Stimulated activated CD8-positive, alpha-beta memory T cell treated with anti-CD3 and anti-CD28 coated beads, Interleukin-4, amount 100 ng/mL, for 24 hours (primary cell): ENCODE data around the gene MT4.

Source experiments
- DNase-seq: peaks from one replicate; pipeline ENCODE4 v3.0.0-alpha.2; 2020; ENCODE audit warnings: low read depth

MT4 gene

GRCh38 chr16:56564793-56565477 is at the start of gene MT4:
MT4 (plus strand) TSS chr16:56565073; CDS start chr16:56565129, 56 bp downstream.
- no peak for DNase-seq

GRCh38 chr16:56515665-56516064 is 49.2 kb upstream of the MT4 start:
- DNase-seq, result no peak

- no peak for DNase-seq
These were observed 47.7 kb upstream of the MT4 start for GRCh38 chr16:56517206-56517605.

- DNase-seq, result no peak
These were observed 46.4 kb upstream of the MT4 start for GRCh38 chr16:56518425-56518824.

DNA sequence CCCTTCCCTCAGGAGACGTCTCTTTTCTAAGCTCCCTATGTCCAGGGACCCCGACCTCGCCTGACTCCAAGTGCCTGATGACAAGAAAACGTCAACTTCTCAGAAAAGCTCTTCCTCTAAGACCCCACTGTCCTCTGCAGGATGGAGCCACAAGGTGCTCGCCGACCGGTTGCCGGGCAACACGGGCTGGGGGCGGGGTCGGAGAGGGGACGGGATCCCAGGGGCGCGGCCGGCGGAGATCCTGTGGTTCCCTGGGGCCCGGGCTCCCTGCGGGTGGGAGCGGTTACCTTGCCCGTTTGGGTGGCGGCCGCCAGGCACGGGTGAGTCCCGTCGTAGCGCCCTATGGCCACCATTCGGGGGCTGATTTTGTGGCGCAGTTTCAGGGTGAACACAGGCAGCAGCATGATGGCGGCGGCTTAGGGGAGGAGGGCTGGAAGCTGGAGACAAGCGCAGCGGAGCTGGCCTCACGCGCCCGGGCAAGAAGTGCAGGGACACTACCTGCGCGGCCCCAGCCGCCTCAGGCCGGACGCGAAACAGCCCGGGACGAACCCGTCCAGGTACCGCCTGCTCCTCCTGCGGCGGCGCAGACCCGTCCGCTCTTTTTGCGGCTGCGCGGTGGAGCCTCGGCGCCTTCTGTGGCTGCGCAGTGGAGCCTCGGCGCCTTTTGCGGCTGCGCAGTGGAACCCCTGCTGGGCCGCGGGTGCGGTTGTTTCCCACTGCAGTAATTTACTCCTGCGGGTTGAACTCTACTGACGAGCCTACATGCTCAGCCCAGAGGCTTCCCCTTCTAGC is 45.2 kb upstream of the MT4 start, which contains the start of gene BBS2:
TSS of gene BBS2 (minus strand) at position 566 of the 792 bp plus-strand sequence. CDS start at position 404, 162 bp downstream.
- DNase-seq, result peak; percentile 91

GRCh38 chr16:56520251-56520577 is 44.7 kb upstream of the MT4 start:
- DNase-seq, result no peak

GRCh38 chr16:56525236-56525635 is 39.6 kb upstream of the MT4 start:
- no peak for DNase-seq

GRCh38 chr16:56530872-56531271 is 34.0 kb upstream of the MT4 start:
- DNase-seq, result no peak

GRCh38 chr16:56532714-56533113 is 32.2 kb upstream of the MT4 start:
- no peak for DNase-seq

DNA sequence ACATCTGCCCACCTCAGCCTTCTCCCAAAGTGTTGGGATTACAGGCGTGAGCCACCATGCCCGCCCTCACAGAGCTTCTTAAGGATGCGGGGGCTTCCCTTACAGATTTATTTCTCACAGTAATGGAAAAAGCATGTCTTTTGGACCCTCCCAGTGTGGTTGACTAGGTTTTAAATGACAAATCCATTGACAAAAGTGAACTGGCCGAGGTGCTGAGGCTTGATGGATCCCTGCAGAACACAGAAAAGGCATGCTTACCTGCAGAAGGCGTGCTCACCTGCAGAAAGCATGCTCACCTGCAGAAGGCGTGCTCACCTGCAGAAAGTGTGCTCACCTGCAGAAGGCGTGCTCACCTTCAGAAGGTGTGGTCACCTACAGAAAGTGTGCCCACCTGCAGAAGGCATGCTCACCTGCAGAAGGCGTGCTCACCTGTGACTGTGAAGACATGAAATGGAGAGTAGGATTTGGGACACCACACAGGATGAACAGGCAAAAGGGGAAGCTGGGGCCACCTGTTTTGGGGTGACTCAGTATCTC is 30.0 kb upstream of the MT4 start:
- DNase-seq, result no peak

- no peak for DNase-seq
These were observed 26.5 kb upstream of the MT4 start for GRCh38 chr16:56538331-56538730.

DNA sequence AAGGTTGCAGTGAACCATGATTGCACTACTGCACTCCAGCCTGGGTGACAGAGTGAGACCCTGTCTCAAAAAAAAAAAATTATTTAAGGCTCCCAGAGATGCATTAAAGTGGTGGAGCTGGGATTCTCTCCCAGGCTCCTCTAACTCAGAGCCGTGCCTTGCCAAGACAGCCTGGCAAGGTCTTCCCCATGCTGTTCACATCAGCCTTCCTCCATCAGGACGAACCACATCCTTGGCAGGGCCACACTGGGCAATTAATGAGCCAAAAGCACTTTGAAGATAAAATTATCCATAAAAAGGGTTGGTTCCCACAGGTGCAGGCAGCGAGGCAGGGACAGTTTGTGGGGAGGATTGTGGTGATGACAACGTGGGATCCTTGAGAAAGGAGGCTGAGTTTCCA is 25.2 kb upstream of the MT4 start:
- DNase-seq, result no peak

GRCh38 chr16:56542039-56542438 is 22.8 kb upstream of the MT4 start:
- DNase-seq, result no peak

- no peak for DNase-seq
These were observed 17.5 kb upstream of the MT4 start for GRCh38 chr16:56547120-56547948.

- DNase-seq, result no peak
These were observed 16.8 kb upstream of the MT4 start for GRCh38 chr16:56547949-56548567.

DNA sequence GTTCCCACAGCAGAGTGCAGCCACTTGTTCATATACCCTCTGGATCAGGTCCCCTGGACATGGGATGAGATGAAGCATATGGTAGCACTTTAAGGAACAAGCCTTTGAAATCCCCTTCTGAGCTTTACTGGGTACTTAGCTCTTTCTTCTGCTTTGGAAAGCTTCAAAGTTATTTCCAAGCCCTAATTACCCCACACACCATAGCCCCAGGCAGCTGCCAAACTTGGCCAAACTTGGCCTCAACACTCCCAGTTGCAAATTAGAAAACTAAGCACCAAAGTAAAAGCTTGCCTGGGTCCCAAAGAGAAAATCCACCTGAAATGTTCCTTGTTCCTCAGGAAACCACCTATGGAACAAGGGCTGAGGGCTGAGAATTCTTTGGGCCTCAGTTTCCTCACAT is 15.7 kb upstream of the MT4 start:
- DNase-seq, result no peak

- no peak for DNase-seq
These were observed 15.0 kb upstream of the MT4 start for GRCh38 chr16:56549744-56550385.

- no peak for DNase-seq
These were observed 12.8 kb upstream of the MT4 start for GRCh38 chr16:56551796-56552738.

- DNase-seq, result no peak
These were observed 10.4 kb upstream of the MT4 start for GRCh38 chr16:56554441-56554840.

DNA sequence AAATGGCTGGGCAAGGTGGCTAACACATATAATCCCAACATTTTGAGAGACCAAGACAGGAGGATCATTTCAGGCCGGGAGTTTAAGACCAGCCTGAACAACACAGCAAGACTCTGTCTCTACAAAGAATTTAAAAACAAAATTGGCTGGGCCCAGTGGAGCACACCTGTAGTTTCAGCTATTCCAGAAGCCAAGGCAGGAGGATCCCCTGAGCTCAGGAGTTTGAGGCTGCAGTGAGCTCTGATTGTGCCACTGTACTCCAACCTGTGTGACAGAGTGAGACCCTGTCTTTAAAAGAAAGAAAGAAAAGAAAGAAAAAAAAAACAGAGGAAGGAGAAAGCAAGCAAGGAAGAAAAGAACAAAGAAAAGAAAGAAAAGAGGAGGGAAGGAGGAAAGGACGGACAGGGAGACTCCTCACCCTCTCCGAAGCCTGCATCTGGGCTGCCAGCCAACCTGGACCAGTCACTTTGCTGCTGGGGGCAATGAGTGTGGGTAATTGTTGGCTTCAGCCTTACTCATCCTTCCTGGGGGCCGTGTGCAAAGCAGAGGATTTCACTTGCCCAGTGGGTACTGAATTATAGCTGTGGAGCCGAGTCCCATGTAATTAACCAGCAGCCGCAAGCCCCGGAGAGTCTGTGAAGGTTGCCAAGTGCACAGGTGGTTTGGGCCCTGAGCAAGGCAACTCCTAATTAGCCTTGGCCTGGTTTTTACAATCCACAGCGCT is 6.7 kb upstream of the MT4 start:
- DNase-seq, result no peak
